VCaP (cell line): ENCODE results near the gene UBTF.

ENCODE experiments used
- H3K27ac ChIP-seq: fragments of 450-650 bp; 2 replicates; pipeline ENCODE4 v1.5.1; 2017
- CTCF ChIP-seq: fragments of 450-650 bp; conservative IDR thresholded peaks from 2 replicates; pipeline ENCODE4 v1.5.1; 2017; ENCODE audit warnings: mild to moderate bottlenecking, moderate library complexity

Gene UBTF

GRCh38 chr17:44217738-44218343 is 1.6 kb downstream of the UBTF start:
- TF ChIP-seq CTCF: no peak
- H3K27ac ChIP-seq: peak overlapping the region; percentile 100

GRCh38 chr17:44216694-44217093 is 2.8 kb downstream of the UBTF start:
- TF ChIP-seq CTCF: no peak
- peak overlapping the region; percentile 100; the same call in 1 of the 2 replicates for H3K27ac ChIP-seq

GRCh38 chr17:44216173-44216572 is 3.3 kb downstream of the UBTF start:
- H3K27ac ChIP-seq: no peak overlapping the region
- no peak for TF ChIP-seq CTCF

- no peak overlapping the region for H3K27ac ChIP-seq
- TF ChIP-seq CTCF: no peak
Measured at GRCh38 chr17:44214896-44215295, 4.6 kb downstream of the UBTF start.

- no peak for TF ChIP-seq CTCF
- H3K27ac ChIP-seq: no peak overlapping the region
Measured at GRCh38 chr17:44214230-44214494, 5.3 kb downstream of the UBTF start.

- TF ChIP-seq CTCF: no peak
- H3K27ac ChIP-seq: no peak overlapping the region
Measured at GRCh38 chr17:44213403-44214229, 5.9 kb downstream of the UBTF start.

- TF ChIP-seq CTCF: no peak
- H3K27ac ChIP-seq: no peak overlapping the region
Measured at GRCh38 chr17:44212507-44213402, 6.7 kb downstream of the UBTF start.
